Lung (tissue), 12 donors: ENCODE data around the gene LHFPL4. TPM values are rescaled to one million over a fixed set of nuclear protein-coding genes. Genes with fewer than 3 reads are reported as not detected.

ENCODE experiments used
- ATAC-seq: fragments of 200-7000 bp; cut with Tn5 transposase; one replicate; pipeline ENCODE4 v1.9.1; 2020; ENCODE audit warnings: moderate number of reproducible peaks; ENCODE audit not compliant: insufficient read depth, low FRiP score
- DNase-seq, 3 donors: peaks; one replicate each; pipeline ENCODE4 v3.0.0-alpha.2; 2013 to 2017
- H3K27ac ChIP-seq, 2 donors: one replicate each; pipeline ENCODE4 v1.5.1; 2013; ENCODE audit warnings: mild to moderate bottlenecking in 2 of 2, moderate library complexity in 2 of 2, control low read depth in 1 of 2, inconsistent platforms in 1 of 2, low read depth in 1 of 2, low read length in 1 of 2
- H3K27me3 ChIP-seq, 3 donors: one replicate each; pipeline ENCODE4 v1.5.1; 2013; ENCODE audit warnings: low read length in 2 of 3; ENCODE audit not compliant: control insufficient read depth in 3 of 3, insufficient read depth in 3 of 3
- H3K36me3 ChIP-seq, 4 donors: one replicate each; pipeline ENCODE4 v1.5.1; 2013; ENCODE audit warnings: low read length in 4 of 4, mild to moderate bottlenecking in 1 of 4, moderate library complexity in 1 of 4; ENCODE audit not compliant: control insufficient read depth in 4 of 4, insufficient read depth in 4 of 4
- H3K4me1 ChIP-seq, 5 donors: one replicate each; pipeline ENCODE4 v1.5.1; 2013; ENCODE audit warnings: low read length in 5 of 5, mild to moderate bottlenecking in 2 of 5, moderate library complexity in 1 of 5; ENCODE audit not compliant: control insufficient read depth in 5 of 5, insufficient read depth in 5 of 5
- H3K4me3 ChIP-seq: one replicate; pipeline ENCODE4 v1.5.1; 2013; ENCODE audit warnings: mild to moderate bottlenecking, control low read depth, moderate library complexity
- H3K9ac ChIP-seq, 2 donors: one replicate each; pipeline ENCODE4 v1.5.1; 2013; ENCODE audit warnings: low read length in 2 of 2, control low read depth in 1 of 2; ENCODE audit not compliant: insufficient read depth in 1 of 2
- H3K9me3 ChIP-seq, 4 donors: one replicate each; pipeline ENCODE4 v1.5.1; 2013; ENCODE audit warnings: low read length in 3 of 4, mild to moderate bottlenecking in 1 of 4, moderate library complexity in 1 of 4; ENCODE audit not compliant: control insufficient read depth in 4 of 4, insufficient read depth in 3 of 4
- WGBS, 2 donors: extraction: QIAGEN DNeasy Blood & Tissue Kit; methylation state at CpG; one replicate each; pipeline ENCODE4 v1.1.7; 2013; 5-methylcytosine and 5-hydroxymethylcytosine counted together
- polyA plus RNA-seq, 2 donors: library from polyadenylated mRNA; stranded (reverse); fragments of 200-250 nt; gene quantifications; one replicate each; pipeline ENCODE4 v1.2.1, GENCODE V29; 2013
- total RNA-seq, 2 donors: library from RNA; depleted of rRNA in 1 of 2; stranded (reverse); fragments of >200 nt in 1 of 2; gene quantifications; one replicate each; pipeline ENCODE4 v1.2.1, GENCODE V29; 2014 to 2021
- TF ChIP-seq, protein P1 (sequence below): IDR thresholded peaks from 2 replicates; pipeline ENCODE4 v1.5.1; 2012; ENCODE audit warnings: mild to moderate bottlenecking; ENCODE audit errors: control extremely low read depth, extremely low read depth
- donor health status: control.
- donor health status: control.
- donor health status: Bipolar disorder and iron deficiency.
- donor health status: healthy.
- donor health status: DM: yes; HTN: yes; CAD: no.

The LHFPL4 gene
- total and polyA plus RNA-seq, 4 donors: 0.01 to 0.14 (median 0.02) TPM; not detected in 1

DNA sequence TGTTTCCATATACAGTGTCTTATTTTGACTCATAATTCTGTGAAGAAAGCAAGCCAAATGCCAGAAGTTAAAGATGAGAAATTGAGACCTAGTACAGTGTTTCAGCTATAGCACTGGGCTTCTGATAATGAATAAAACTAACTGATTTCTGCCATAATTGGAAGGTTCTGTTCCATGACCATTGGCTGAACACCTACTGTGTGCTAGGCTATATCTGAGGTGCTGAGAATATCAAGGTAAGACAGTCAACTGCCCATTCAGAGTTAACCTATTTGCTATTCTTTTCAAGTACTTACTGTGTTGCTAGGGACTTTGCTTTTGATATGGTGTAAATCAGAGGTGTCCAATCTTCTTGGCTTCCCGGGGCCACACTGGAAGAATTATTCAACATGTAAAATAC is 73.4 kb downstream of the LHFPL4 start:
- TF ChIP-seq, protein P1, sequence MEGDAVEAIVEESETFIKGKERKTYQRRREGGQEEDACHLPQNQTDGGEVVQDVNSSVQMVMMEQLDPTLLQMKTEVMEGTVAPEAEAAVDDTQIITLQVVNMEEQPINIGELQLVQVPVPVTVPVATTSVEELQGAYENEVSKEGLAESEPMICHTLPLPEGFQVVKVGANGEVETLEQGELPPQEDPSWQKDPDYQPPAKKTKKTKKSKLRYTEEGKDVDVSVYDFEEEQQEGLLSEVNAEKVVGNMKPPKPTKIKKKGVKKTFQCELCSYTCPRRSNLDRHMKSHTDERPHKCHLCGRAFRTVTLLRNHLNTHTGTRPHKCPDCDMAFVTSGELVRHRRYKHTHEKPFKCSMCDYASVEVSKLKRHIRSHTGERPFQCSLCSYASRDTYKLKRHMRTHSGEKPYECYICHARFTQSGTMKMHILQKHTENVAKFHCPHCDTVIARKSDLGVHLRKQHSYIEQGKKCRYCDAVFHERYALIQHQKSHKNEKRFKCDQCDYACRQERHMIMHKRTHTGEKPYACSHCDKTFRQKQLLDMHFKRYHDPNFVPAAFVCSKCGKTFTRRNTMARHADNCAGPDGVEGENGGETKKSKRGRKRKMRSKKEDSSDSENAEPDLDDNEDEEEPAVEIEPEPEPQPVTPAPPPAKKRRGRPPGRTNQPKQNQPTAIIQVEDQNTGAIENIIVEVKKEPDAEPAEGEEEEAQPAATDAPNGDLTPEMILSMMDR: no peak
- Histone ChIP-seq H3K9me3 (no peaks in the 10 kb centered on the region), H3K4me1 (no peaks in the 10 kb centered on the region), H3K36me3 (peaks cover 26 to 51% (median 37%) of the 10 kb centered on the region in 4 donors), H3K27me3 (no peaks in the 10 kb centered on the region), H3K9ac (no peak overlapping the region), H3K4me3 (no peak overlapping the region), H3K27ac (no peak overlapping the region)
- 95 to 100% methylated on average over 1 of the region's 1 CpG for WGBS, 2 donors
- ATAC-seq: no peak
- DNase-seq: no peak

- WGBS, 2 donors: 97 to 99% methylated on average over 5 of the region's 5 CpGs
- no peaks in the 10 kb centered on the region for H3K4me1 ChIP-seq
- H3K27me3 ChIP-seq: no peaks in the 10 kb centered on the region
- H3K9me3 ChIP-seq: no peaks in the 10 kb centered on the region
- TF ChIP-seq, protein P1: no peak
- DNase-seq (no peak), ATAC-seq (no peak)
- no peak overlapping the region for H3K27ac ChIP-seq
- H3K36me3 ChIP-seq: peaks cover 40 to 81% (median 62%) of the 10 kb centered on the region in 4 donors
- H3K4me3 ChIP-seq: no peak overlapping the region
- no peak overlapping the region for H3K9ac ChIP-seq
Measured at GRCh38 chr3:9476935-9477334, 76.7 kb downstream of the LHFPL4 start.

DNA sequence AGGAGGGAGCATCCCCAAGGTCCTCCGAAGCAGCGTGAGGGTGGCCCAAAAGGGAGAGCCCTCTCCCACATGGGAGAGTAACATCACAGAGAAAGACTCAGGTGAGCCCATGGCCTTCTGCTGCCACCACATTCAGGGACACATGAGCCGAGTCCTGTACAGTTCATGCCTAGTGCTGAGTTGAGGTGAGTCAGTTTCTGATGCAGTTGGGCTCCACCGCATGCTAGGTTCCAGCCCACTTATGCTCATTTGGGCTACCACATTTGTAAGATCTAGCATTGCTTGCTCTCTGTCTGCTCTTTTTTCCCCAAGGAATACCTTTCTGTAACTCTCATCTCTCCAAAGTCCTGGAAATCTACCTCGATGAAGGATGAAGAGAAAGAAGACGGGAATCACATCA is 79.1 kb downstream of the LHFPL4 start:
- no peak overlapping the region for H3K9ac ChIP-seq
- TF ChIP-seq, protein P1: no peak
- whole genome bisulfite sequencing, 2 donors: 96% methylated on average over 6 of the region's 6 CpGs
- ATAC-seq (no peak), DNase-seq (no peak)
- no peak overlapping the region for H3K27ac ChIP-seq
- H3K27me3 ChIP-seq: no peaks in the 10 kb centered on the region
- H3K4me3 ChIP-seq: no peak overlapping the region
- no peaks in the 10 kb centered on the region for H3K4me1 ChIP-seq
- no peaks in the 10 kb centered on the region for H3K9me3 ChIP-seq
- peaks cover 47 to 81% (median 68%) of the 10 kb centered on the region in 4 donors for H3K36me3 ChIP-seq

GRCh38 chr3:9473496-9474065 is 80.0 kb downstream of the LHFPL4 start:
- Histone ChIP-seq H3K9ac (no peak overlapping the region), H3K27me3 (no peaks in the 10 kb centered on the region), H3K36me3 (peaks cover 48 to 78% (median 69%) of the 10 kb centered on the region in 4 donors), H3K27ac (no peak overlapping the region), H3K4me3 (no peak overlapping the region), H3K4me1 (no peaks in the 10 kb centered on the region), H3K9me3 (no peaks in the 10 kb centered on the region)
- TF ChIP-seq, protein P1: no peak
- DNase-seq: no peak
- no peak for ATAC-seq
